ENCODE results near the gene FRMD1.

The FRMD1 gene

GRCh38 chr6:168042426-168043192, 36.4 kb downstream of the FRMD1 start:
- DNase-seq (ENCODE audit: extremely low read depth, low read depth) = no peak
- no peak for TF ChIP-seq CTCF (IDR thresholded peaks at IDR 0.05; ENCODE audit: low read depth, low read length)

GRCh38 chr6:168041928-168042327, 37.1 kb downstream of the FRMD1 start:
- TF ChIP-seq CTCF (IDR thresholded peaks at IDR 0.05; ENCODE audit: low read depth, low read length) = no peak
- no peak for DNase-seq (ENCODE audit: extremely low read depth, low read depth)

GRCh38 chr6:168040856-168041496, 38.0 kb downstream of the FRMD1 start:
- no peak for TF ChIP-seq CTCF (IDR thresholded peaks at IDR 0.05; ENCODE audit: low read depth, low read length)
- no peak for DNase-seq (ENCODE audit: extremely low read depth, low read depth)

- no peak for DNase-seq (ENCODE audit: extremely low read depth, low read depth)
- TF ChIP-seq CTCF (IDR thresholded peaks at IDR 0.05; ENCODE audit: low read depth, low read length) = no peak
Observed at GRCh38 chr6:168039849-168040248, 39.2 kb downstream of the FRMD1 start.

- DNase-seq (ENCODE audit: extremely low read depth, low read depth) = no peak
- no peak for TF ChIP-seq CTCF (IDR thresholded peaks at IDR 0.05; ENCODE audit: low read depth, low read length)
Observed at GRCh38 chr6:168039301-168039700, 39.7 kb downstream of the FRMD1 start.

GRCh38 chr6:168038576-168039140, 40.4 kb downstream of the FRMD1 start:
- TF ChIP-seq CTCF (IDR thresholded peaks at IDR 0.05; ENCODE audit: low read depth, low read length) = no peak
- no peak for DNase-seq (ENCODE audit: extremely low read depth, low read depth)

- no peak for TF ChIP-seq CTCF (IDR thresholded peaks at IDR 0.05; ENCODE audit: low read depth, low read length)
- DNase-seq (ENCODE audit: extremely low read depth, low read depth) = no peak
Observed at GRCh38 chr6:168037856-168038255, 41.2 kb downstream of the FRMD1 start.

Measured in AG09319 (cell line).